Limb (tissue), 2 donors: ENCODE data around the gene PTPN22.

Source experiments
- DNase-seq, 2 donors: peaks; one replicate each; pipeline ENCODE4 v3.0.0-alpha.2; 2016; ENCODE audit errors: extremely low spot score in 2 of 2

The PTPN22 gene

GRCh38 chr1:113765306-113766230, 105.9 kb downstream of the PTPN22 start:
- no peak for DNase-seq
